ENCODE measurements around the gene C3orf62. TPM values are rescaled to one million over a fixed set of nuclear protein-coding genes. Genes with fewer than 3 reads are reported as not detected.

Gene C3orf62
- 5.1 TPM for polyA plus RNA-seq (2013, experiment 1 of 2)
- polyA plus RNA-seq (2013, experiment 2 of 2), result 3.2 TPM

GRCh38 chr3:49276475-49277382, at the start of gene C3orf62:
C3orf62 (minus strand) TSS chr3:49277232; CDS start chr3:49276872, 360 bp downstream.
- Histone ChIP-seq H3K27ac (ENCODE audit: low read depth, low read length, severe bottlenecking) (no peak within 1 kb of the TSS), H3K4me3 (ENCODE audit: extremely low read depth, insufficient read depth, low read length, poor library complexity, severe bottlenecking) (no peak within 1 kb of the TSS), H3K9me3 (ENCODE audit: control insufficient read depth, low read length) (no peaks in the 10 kb centered on the region), H3K36me3 (ENCODE audit: control insufficient read depth, insufficient read depth, low read length) (peaks cover 58% of the 10 kb centered on the region), H3K4me1 (ENCODE audit: control insufficient read depth, insufficient read depth, low read length, poor library complexity, severe bottlenecking) (no peaks in the 10 kb centered on the region)
- 94 to 97% methylated on average over 38 to 50 of the region's 51 CpGs for WGBS, 2 experiments (ENCODE audit: insufficient coverage in 2 of 2)

- WGBS, 2 experiments (ENCODE audit: insufficient coverage in 2 of 2), result 95% methylated on average over 5 to 6 of the region's 7 CpGs
- Histone ChIP-seq H3K36me3 (ENCODE audit: control insufficient read depth, insufficient read depth, low read length) (peaks cover 92% of the 10 kb centered on the region), H3K9me3 (ENCODE audit: control insufficient read depth, low read length) (no peaks in the 10 kb centered on the region), H3K4me3 (ENCODE audit: extremely low read depth, insufficient read depth, low read length, poor library complexity, severe bottlenecking) (no peak overlapping the region), H3K4me1 (ENCODE audit: control insufficient read depth, insufficient read depth, low read length, poor library complexity, severe bottlenecking) (no peaks in the 10 kb centered on the region), H3K27ac (ENCODE audit: low read depth, low read length, severe bottlenecking) (no peak overlapping the region)
Observed at GRCh38 chr3:49324768-49325167, 47.7 kb upstream of the C3orf62 start.

- Histone ChIP-seq H3K27ac (ENCODE audit: low read depth, low read length, severe bottlenecking) (no peak overlapping the region), H3K9me3 (ENCODE audit: control insufficient read depth, low read length) (no peaks in the 10 kb centered on the region), H3K36me3 (ENCODE audit: control insufficient read depth, insufficient read depth, low read length) (peaks cover 76% of the 10 kb centered on the region), H3K4me3 (ENCODE audit: extremely low read depth, insufficient read depth, low read length, poor library complexity, severe bottlenecking) (no peak overlapping the region), H3K4me1 (ENCODE audit: control insufficient read depth, insufficient read depth, low read length, poor library complexity, severe bottlenecking) (no peaks in the 10 kb centered on the region)
- WGBS, 2 experiments (ENCODE audit: insufficient coverage in 2 of 2), result 94 to 99% methylated on average over 12 to 15 of the region's 16 CpGs
Observed at GRCh38 chr3:49316696-49317457, 39.8 kb upstream of the C3orf62 start.

GRCh38 chr3:49313896-49314688, 37.1 kb upstream of the C3orf62 start:
- peaks cover 77% of the 10 kb centered on the region for H3K36me3 ChIP-seq (ENCODE audit: control insufficient read depth, insufficient read depth, low read length)
- no CpG with 5 or more reads among the region's 1 CpG for WGBS, 2 experiments (ENCODE audit: insufficient coverage in 2 of 2)
- no peaks in the 10 kb centered on the region for H3K4me1 ChIP-seq (ENCODE audit: control insufficient read depth, insufficient read depth, low read length, poor library complexity, severe bottlenecking)
- no peak overlapping the region for H3K4me3 ChIP-seq (ENCODE audit: extremely low read depth, insufficient read depth, low read length, poor library complexity, severe bottlenecking)
- no peak overlapping the region for H3K27ac ChIP-seq (ENCODE audit: low read depth, low read length, severe bottlenecking)
- no peaks in the 10 kb centered on the region for H3K9me3 ChIP-seq (ENCODE audit: control insufficient read depth, low read length)

GRCh38 chr3:49311283-49311682, 34.3 kb upstream of the C3orf62 start:
- Histone ChIP-seq H3K4me3 (ENCODE audit: extremely low read depth, insufficient read depth, low read length, poor library complexity, severe bottlenecking) (no peak overlapping the region), H3K4me1 (ENCODE audit: control insufficient read depth, insufficient read depth, low read length, poor library complexity, severe bottlenecking) (no peaks in the 10 kb centered on the region), H3K27ac (ENCODE audit: low read depth, low read length, severe bottlenecking) (no peak overlapping the region), H3K36me3 (ENCODE audit: control insufficient read depth, insufficient read depth, low read length) (peaks cover 78% of the 10 kb centered on the region), H3K9me3 (ENCODE audit: control insufficient read depth, low read length) (no peaks in the 10 kb centered on the region)
- WGBS, 2 experiments (ENCODE audit: insufficient coverage in 2 of 2), result 92 to 96% methylated on average over 2 to 3 of the region's 3 CpGs

- Histone ChIP-seq H3K4me3 (ENCODE audit: extremely low read depth, insufficient read depth, low read length, poor library complexity, severe bottlenecking) (no peak overlapping the region), H3K9me3 (ENCODE audit: control insufficient read depth, low read length) (no peaks in the 10 kb centered on the region), H3K36me3 (ENCODE audit: control insufficient read depth, insufficient read depth, low read length) (peaks cover 76% of the 10 kb centered on the region), H3K27ac (ENCODE audit: low read depth, low read length, severe bottlenecking) (no peak overlapping the region), H3K4me1 (ENCODE audit: control insufficient read depth, insufficient read depth, low read length, poor library complexity, severe bottlenecking) (no peaks in the 10 kb centered on the region)
- WGBS, 2 experiments (ENCODE audit: insufficient coverage in 2 of 2), result no CpG with 5 or more reads among the region's 1 CpG
Observed at GRCh38 chr3:49310677-49311076, 33.6 kb upstream of the C3orf62 start.

GRCh38 chr3:49305608-49306007, 28.6 kb upstream of the C3orf62 start:
- Histone ChIP-seq H3K4me1 (ENCODE audit: control insufficient read depth, insufficient read depth, low read length, poor library complexity, severe bottlenecking) (no peaks in the 10 kb centered on the region), H3K27ac (ENCODE audit: low read depth, low read length, severe bottlenecking) (no peak overlapping the region), H3K4me3 (ENCODE audit: extremely low read depth, insufficient read depth, low read length, poor library complexity, severe bottlenecking) (no peak overlapping the region), H3K9me3 (ENCODE audit: control insufficient read depth, low read length) (no peaks in the 10 kb centered on the region), H3K36me3 (ENCODE audit: control insufficient read depth, insufficient read depth, low read length) (peaks cover 84% of the 10 kb centered on the region)
- WGBS, 2 experiments (ENCODE audit: insufficient coverage in 2 of 2), result 92 to 98% methylated on average over 4 to 5 of the region's 5 CpGs

- Histone ChIP-seq H3K4me1 (ENCODE audit: control insufficient read depth, insufficient read depth, low read length, poor library complexity, severe bottlenecking) (no peaks in the 10 kb centered on the region), H3K27ac (ENCODE audit: low read depth, low read length, severe bottlenecking) (no peak overlapping the region), H3K9me3 (ENCODE audit: control insufficient read depth, low read length) (no peaks in the 10 kb centered on the region), H3K4me3 (ENCODE audit: extremely low read depth, insufficient read depth, low read length, poor library complexity, severe bottlenecking) (no peak overlapping the region), H3K36me3 (ENCODE audit: control insufficient read depth, insufficient read depth, low read length) (peaks cover 86% of the 10 kb centered on the region)
- WGBS, 2 experiments (ENCODE audit: insufficient coverage in 2 of 2), result 83 to 100% methylated on average over 1 of the region's 1 CpG
Observed at GRCh38 chr3:49302613-49303012, 25.6 kb upstream of the C3orf62 start.

- H3K4me1 ChIP-seq (ENCODE audit: control insufficient read depth, insufficient read depth, low read length, poor library complexity, severe bottlenecking), result no peaks in the 10 kb centered on the region
- no peaks in the 10 kb centered on the region for H3K9me3 ChIP-seq (ENCODE audit: control insufficient read depth, low read length)
- 100% methylated on average over 1 of the region's 3 CpGs; no CpG with 5 or more reads in 1 of the 2 experiments for WGBS, 2 experiments (ENCODE audit: insufficient coverage in 2 of 2)
- H3K27ac ChIP-seq (ENCODE audit: low read depth, low read length, severe bottlenecking), result no peak overlapping the region
- H3K4me3 ChIP-seq (ENCODE audit: extremely low read depth, insufficient read depth, low read length, poor library complexity, severe bottlenecking), result no peak overlapping the region
- peaks cover 88% of the 10 kb centered on the region for H3K36me3 ChIP-seq (ENCODE audit: control insufficient read depth, insufficient read depth, low read length)
Observed at GRCh38 chr3:49300595-49300994, 23.6 kb upstream of the C3orf62 start.

- H3K4me3 ChIP-seq (ENCODE audit: extremely low read depth, insufficient read depth, low read length, poor library complexity, severe bottlenecking), result no peak overlapping the region
- H3K9me3 ChIP-seq (ENCODE audit: control insufficient read depth, low read length), result no peaks in the 10 kb centered on the region
- no peaks in the 10 kb centered on the region for H3K4me1 ChIP-seq (ENCODE audit: control insufficient read depth, insufficient read depth, low read length, poor library complexity, severe bottlenecking)
- no peak overlapping the region for H3K27ac ChIP-seq (ENCODE audit: low read depth, low read length, severe bottlenecking)
- peaks cover 90% of the 10 kb centered on the region for H3K36me3 ChIP-seq (ENCODE audit: control insufficient read depth, insufficient read depth, low read length)
- 100% methylated on average over 6 of the region's 7 CpGs for WGBS, 2 experiments (ENCODE audit: insufficient coverage in 2 of 2)
Observed at GRCh38 chr3:49298511-49298910, 21.5 kb upstream of the C3orf62 start.

Measured in mesodermal cell (in vitro differentiated cells).